Hematopoietic multipotent progenitor cell (in vitro differentiated cells): ENCODE results near the gene MAFF. TPM values are rescaled to one million over a fixed set of nuclear protein-coding genes. Genes with fewer than 3 reads are reported as not detected.
A peak's percentile ranks its signal among the peaks of the same experiment; 100 is the strongest.
"Not testable (repeated sequence)": the region's sequence is repeated elsewhere in the genome, so short reads cannot be mapped to it uniquely, and the experiment has no call there.

Experiments
- DNase-seq, 3 donors: peaks; one replicate each; pipeline ENCODE4 v3.0.0-alpha.2; 2011 to 2015; ENCODE audit warnings: low read depth in 2 of 3, low spot score in 2 of 3
- total RNA-seq: library from RNA; depleted of rRNA; stranded (reverse); fragments of >200 nt; gene quantifications from one replicate; pipeline ENCODE4 v1.2.3, GENCODE V29; 2012

Gene MAFF
- total RNA-seq, 1 donor, result 92.4 TPM

GRCh38 chr22:38221908-38222796 lies 20.4 kb downstream of the MAFF start:
- no peak for DNase-seq

- DNase-seq, result no peak
Observed at GRCh38 chr22:38222797-38223119, 21.0 kb downstream of the MAFF start.

- DNase-seq, result no peak
Observed at GRCh38 chr22:38223289-38223960, 21.6 kb downstream of the MAFF start.

GRCh38 chr22:38226853-38227649 lies 25.3 kb downstream of the MAFF start:
- no peak for DNase-seq

GRCh38 chr22:38228326-38228872 lies 26.6 kb downstream of the MAFF start:
- no peak for DNase-seq

- DNase-seq, result no peak
Observed at GRCh38 chr22:38228873-38229740, 27.3 kb downstream of the MAFF start.

- peak in 2 of 3 donors; percentile 68 to 82 for DNase-seq
Observed at GRCh38 chr22:38230108-38230825, 28.5 kb downstream of the MAFF start.

- DNase-seq, result no peak
Observed at GRCh38 chr22:38230916-38231315, 29.1 kb downstream of the MAFF start.

- no peak for DNase-seq
Observed at GRCh38 chr22:38232196-38232595, 30.4 kb downstream of the MAFF start.

- DNase-seq, result no peak
Observed at GRCh38 chr22:38233427-38233826, 31.6 kb downstream of the MAFF start.

- not testable (repeated sequence) for DNase-seq
Observed at GRCh38 chr22:38233856-38234255, 32.1 kb downstream of the MAFF start.

GRCh38 chr22:38235240-38235850 lies 33.6 kb downstream of the MAFF start:
- no peak for DNase-seq

GRCh38 chr22:38236786-38237185 lies 35.0 kb downstream of the MAFF start:
- DNase-seq, result no peak

- DNase-seq, result no peak
Observed at GRCh38 chr22:38238519-38239071, 36.8 kb downstream of the MAFF start.

- DNase-seq, result no peak
Observed at GRCh38 chr22:38239101-38239761, 37.4 kb downstream of the MAFF start.

GRCh38 chr22:38240734-38241252 lies 39.0 kb downstream of the MAFF start:
- no peak for DNase-seq

GRCh38 chr22:38243007-38243765 lies 41.4 kb downstream of the MAFF start:
- DNase-seq, result no peak
